Measurements from ENCODE around the gene APLP2. TPM values are rescaled to one million over a fixed set of nuclear protein-coding genes. Genes with fewer than 3 reads are reported as not detected.
A peak's percentile ranks its signal among the peaks of the same experiment; 100 is the strongest.

Gene APLP2
- total and polyA plus RNA-seq, 2 of the 13 experiments (the other 11 are each of a cell fraction or from before 2014, with no cell fraction given), result 315 to 594 TPM

GRCh38 chr11:130189492-130190210 lies 120.0 kb downstream of the APLP2 start (continued):
- 0 out of 2 replicates have a peak, but pooled peaks have one; percentile 30 for TF ChIP-seq NFKB2 (CRISPR knock-in tag; IDR thresholded peaks at IDR 0.05; ENCODE audit: borderline replicate concordance)
- no peak for TF ChIP-seq TIGD3 (CRISPR knock-in tag; IDR thresholded peaks at IDR 0.05; ENCODE audit: borderline replicate concordance)
- TF ChIP-seq POLR2G (IDR thresholded peaks at IDR 0.05; ENCODE audit: low read depth, low read length), result no peak
- no peak for TF ChIP-seq HES4 (CRISPR knock-in tag; IDR thresholded peaks at IDR 0.05; ENCODE audit: borderline replicate concordance)
- 0 out of 2 replicates have a peak, but pooled peaks have one; percentile 12 for TF ChIP-seq ZMYM4 (CRISPR knock-in tag; IDR thresholded peaks at IDR 0.05)
- 0 out of 2 replicates have a peak, but pooled peaks have one; percentile 19 for TF ChIP-seq HNRNPL (IDR thresholded peaks at IDR 0.05; ENCODE audit: low read depth, low read length)
- TF ChIP-seq ZNF496 (CRISPR knock-in tag; IDR thresholded peaks at IDR 0.05; ENCODE audit: insufficient replicate concordance), result no peak
- TF ChIP-seq, protein P1, sequence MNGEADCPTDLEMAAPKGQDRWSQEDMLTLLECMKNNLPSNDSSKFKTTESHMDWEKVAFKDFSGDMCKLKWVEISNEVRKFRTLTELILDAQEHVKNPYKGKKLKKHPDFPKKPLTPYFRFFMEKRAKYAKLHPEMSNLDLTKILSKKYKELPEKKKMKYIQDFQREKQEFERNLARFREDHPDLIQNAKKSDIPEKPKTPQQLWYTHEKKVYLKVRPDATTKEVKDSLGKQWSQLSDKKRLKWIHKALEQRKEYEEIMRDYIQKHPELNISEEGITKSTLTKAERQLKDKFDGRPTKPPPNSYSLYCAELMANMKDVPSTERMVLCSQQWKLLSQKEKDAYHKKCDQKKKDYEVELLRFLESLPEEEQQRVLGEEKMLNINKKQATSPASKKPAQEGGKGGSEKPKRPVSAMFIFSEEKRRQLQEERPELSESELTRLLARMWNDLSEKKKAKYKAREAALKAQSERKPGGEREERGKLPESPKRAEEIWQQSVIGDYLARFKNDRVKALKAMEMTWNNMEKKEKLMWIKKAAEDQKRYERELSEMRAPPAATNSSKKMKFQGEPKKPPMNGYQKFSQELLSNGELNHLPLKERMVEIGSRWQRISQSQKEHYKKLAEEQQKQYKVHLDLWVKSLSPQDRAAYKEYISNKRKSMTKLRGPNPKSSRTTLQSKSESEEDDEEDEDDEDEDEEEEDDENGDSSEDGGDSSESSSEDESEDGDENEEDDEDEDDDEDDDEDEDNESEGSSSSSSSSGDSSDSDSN (CRISPR knock-in tag; IDR thresholded peaks at IDR 0.05), result no peak
- TF ChIP-seq PAXIP1 (CRISPR knock-in tag; conservative IDR thresholded peaks at IDR 0.05), result 0 out of 2 replicates have a peak, but pooled peaks have one; percentile 20
- no peak for TF ChIP-seq TBL1XR1 (IDR thresholded peaks at IDR 0.05; ENCODE audit: borderline replicate concordance, low read length, partially characterized antibody)
- TF ChIP-seq ZNF710 (CRISPR knock-in tag; IDR thresholded peaks at IDR 0.05; ENCODE audit: borderline replicate concordance), result peak; percentile 25; the same call in 1 of the 2 replicates
- TF ChIP-seq KLF6 (CRISPR knock-in tag; IDR thresholded peaks at IDR 0.05), result no peak
- no peak for TF ChIP-seq ZNF556 (CRISPR knock-in tag; IDR thresholded peaks at IDR 0.05; ENCODE audit: borderline replicate concordance)
- TF ChIP-seq JUND (CRISPR knock-in tag; IDR thresholded peaks at IDR 0.05), result no peak
- TF ChIP-seq ZNF577 (CRISPR knock-in tag; IDR thresholded peaks at IDR 0.05; ENCODE audit: borderline replicate concordance, low read depth), result no peak

Measured in HepG2 (cell line).